ENCODE measurements around the gene MYO16.

Gene MYO16

DNA sequence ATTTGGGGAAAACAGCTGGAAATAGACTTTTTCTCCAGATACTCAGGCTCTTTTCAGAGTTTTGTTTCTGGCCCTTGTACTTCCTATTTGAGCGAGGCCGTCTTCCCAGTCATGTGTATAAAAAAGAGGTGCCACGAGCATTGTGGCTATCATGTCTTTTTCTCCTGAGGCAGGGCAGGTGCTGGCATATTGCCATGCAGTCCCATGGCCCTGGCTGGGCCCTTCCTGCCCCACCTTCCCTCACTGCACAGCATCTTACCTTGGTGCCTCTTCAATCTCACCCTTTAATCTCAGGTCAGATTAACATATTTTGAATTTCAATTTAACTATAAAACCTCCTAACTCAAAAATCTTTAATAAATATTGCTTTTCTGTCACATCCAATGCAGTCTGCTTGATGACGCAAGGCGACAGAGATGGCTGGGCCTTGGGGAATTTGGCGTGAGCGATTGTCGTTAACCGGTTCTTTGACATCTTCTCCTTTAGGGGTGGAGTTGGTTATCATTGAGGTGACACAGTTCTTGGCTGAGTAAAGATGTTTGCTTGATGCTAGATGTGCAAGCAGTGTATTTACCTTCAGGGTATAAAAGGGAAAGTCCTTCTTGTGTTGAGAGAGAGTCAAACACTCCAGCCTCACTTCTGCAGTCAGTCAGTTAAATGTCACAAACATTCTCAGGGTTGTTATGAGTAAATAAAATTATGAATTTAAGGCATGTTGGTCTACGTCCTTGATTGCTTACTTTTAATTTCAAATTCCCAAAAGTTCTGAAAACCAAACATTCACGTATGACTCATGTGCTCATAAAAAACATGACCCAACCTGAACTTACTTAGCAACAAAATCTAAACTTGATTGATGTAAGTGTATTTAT lies 289.9 kb downstream of the MYO16 start:
- 92% methylated on average over 11 of the region's 11 CpGs for WGBS
- Histone ChIP-seq H3K27me3 (ENCODE audit: insufficient read depth, low read length) (no peaks in the 10 kb centered on the region), H3K9ac (ENCODE audit: low read depth, low read length) (no peak overlapping the region), H3K4me1 (ENCODE audit: insufficient read depth, low read length) (peaks cover 7% of the 10 kb centered on the region), H3K27ac (ENCODE audit: low read depth, low read length) (no peak overlapping the region), H3K36me3 (ENCODE audit: insufficient read depth, low read length) (no peaks in the 10 kb centered on the region), H3K4me3 (ENCODE audit: low read length) (no peak overlapping the region), H3K9me3 (ENCODE audit: insufficient read depth, low read depth, low read length) (no peaks in the 10 kb centered on the region)

DNA sequence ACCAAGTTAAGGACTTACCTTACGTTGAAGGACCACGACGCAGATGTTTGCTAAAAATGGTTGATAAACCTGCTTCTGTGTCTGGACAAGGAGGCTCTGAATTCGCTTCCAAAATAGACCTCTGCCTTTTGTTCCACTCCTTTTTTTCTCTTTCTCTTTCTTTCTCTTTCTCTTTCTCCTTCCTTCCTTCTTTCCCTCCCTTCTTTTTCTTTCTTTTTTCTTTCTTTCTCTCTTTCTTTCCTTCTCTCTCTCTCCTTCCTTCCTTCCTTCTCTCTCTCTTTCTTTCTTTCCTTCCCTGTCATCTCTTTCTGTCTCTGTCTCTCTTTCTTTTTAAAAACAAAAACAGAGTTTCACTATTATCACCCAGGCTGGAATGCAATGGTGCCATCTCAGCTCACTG lies 290.7 kb downstream of the MYO16 start:
- no peak overlapping the region for H3K9ac ChIP-seq (ENCODE audit: low read depth, low read length)
- no peaks in the 10 kb centered on the region for H3K9me3 ChIP-seq (ENCODE audit: insufficient read depth, low read depth, low read length)
- 69% methylated on average over 4 of the region's 4 CpGs for WGBS
- peaks cover 7% of the 10 kb centered on the region for H3K4me1 ChIP-seq (ENCODE audit: insufficient read depth, low read length)
- H3K27ac ChIP-seq (ENCODE audit: low read depth, low read length) = no peak overlapping the region
- no peaks in the 10 kb centered on the region for H3K36me3 ChIP-seq (ENCODE audit: insufficient read depth, low read length)
- H3K27me3 ChIP-seq (ENCODE audit: insufficient read depth, low read length) = no peaks in the 10 kb centered on the region
- H3K4me3 ChIP-seq (ENCODE audit: low read length) = no peak overlapping the region

DNA sequence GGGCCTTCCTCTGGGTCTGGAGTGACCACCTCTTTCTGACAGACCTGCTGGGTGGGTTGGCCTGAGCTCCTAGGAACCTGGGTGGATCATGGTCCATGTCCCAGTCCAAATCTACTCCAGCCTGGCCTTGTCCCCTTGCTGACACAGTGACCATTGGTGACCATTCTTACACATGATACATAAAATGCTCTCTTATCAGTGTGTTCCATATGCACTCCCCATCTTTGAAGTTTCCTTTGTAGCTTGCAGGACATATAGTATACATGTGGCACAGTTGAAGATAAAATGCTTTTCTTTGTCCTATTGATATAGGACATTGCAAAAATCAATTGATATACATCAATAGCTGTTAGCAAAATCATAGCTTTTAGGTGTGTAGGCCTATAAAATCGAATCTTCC lies 291.8 kb downstream of the MYO16 start:
- Histone ChIP-seq H3K36me3 (ENCODE audit: insufficient read depth, low read length) (no peaks in the 10 kb centered on the region), H3K9me3 (ENCODE audit: insufficient read depth, low read depth, low read length) (no peaks in the 10 kb centered on the region), H3K4me1 (ENCODE audit: insufficient read depth, low read length) (no peaks in the 10 kb centered on the region), H3K4me3 (ENCODE audit: low read length) (no peak overlapping the region), H3K9ac (ENCODE audit: low read depth, low read length) (no peak overlapping the region), H3K27ac (ENCODE audit: low read depth, low read length) (no peak overlapping the region), H3K27me3 (ENCODE audit: insufficient read depth, low read length) (no peaks in the 10 kb centered on the region)
- WGBS = no CpG with 5 or more reads among the region's 1 CpG

DNA sequence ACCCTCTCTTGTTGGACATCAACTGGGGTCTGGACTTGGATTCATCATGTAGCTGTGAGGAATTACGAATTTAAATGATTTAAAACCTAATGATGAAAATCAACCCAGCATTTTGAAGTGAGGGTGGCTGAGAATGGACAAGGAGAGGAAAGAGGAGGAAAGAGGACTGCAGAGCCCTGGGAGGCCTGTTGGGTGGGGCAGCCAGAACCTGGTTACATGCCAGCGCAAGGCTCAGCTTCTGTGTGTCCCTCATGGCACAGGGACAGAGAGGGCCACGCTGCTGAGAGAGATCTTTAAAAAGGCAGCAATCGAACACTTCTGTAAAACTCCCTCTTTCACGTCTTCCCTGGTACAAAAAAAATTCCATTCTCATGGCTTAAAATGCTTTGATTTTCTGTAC lies 292.7 kb downstream of the MYO16 start:
- 94% methylated on average over 5 of the region's 5 CpGs for WGBS
- no peak overlapping the region for H3K4me3 ChIP-seq (ENCODE audit: low read length)
- H3K9ac ChIP-seq (ENCODE audit: low read depth, low read length) = no peak overlapping the region
- H3K9me3 ChIP-seq (ENCODE audit: insufficient read depth, low read depth, low read length) = no peaks in the 10 kb centered on the region
- no peaks in the 10 kb centered on the region for H3K36me3 ChIP-seq (ENCODE audit: insufficient read depth, low read length)
- H3K27ac ChIP-seq (ENCODE audit: low read depth, low read length) = no peak overlapping the region
- H3K27me3 ChIP-seq (ENCODE audit: insufficient read depth, low read length) = no peaks in the 10 kb centered on the region
- no peaks in the 10 kb centered on the region for H3K4me1 ChIP-seq (ENCODE audit: insufficient read depth, low read length)

DNA sequence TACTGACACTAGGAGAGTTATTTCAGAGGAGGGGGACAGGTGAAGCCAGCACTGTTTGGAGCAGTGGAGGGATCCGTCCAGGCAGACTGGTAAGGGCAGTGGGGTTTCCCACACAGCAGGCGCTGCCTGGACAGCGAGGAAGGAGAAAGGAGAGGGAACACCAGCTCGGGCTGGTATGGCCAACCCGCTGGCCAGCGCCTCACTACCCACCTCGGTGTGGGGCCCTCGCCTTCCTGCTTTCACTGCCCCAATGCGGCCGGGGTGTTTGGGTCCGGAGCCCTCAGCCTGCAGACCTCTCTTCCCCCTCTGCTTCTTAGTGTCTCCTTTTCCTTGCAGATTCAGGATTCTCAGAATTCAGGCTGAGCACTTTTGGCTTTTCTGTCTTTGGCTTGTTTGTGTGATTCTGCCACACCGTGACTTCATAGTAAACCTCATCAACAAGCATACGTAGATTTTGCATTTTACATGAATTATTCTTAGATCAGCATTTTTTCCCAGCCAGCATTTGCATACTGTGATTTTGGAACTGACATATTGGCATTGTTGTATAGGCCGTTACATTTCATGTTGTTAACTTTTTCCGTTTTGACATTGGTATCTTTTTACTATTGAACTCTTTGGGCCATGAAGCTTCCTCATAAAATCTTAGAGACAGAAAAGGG lies 294.1 kb downstream of the MYO16 start:
- Histone ChIP-seq H3K36me3 (ENCODE audit: insufficient read depth, low read length) (no peaks in the 10 kb centered on the region), H3K27ac (ENCODE audit: low read depth, low read length) (no peak overlapping the region), H3K27me3 (ENCODE audit: insufficient read depth, low read length) (no peaks in the 10 kb centered on the region), H3K4me3 (ENCODE audit: low read length) (no peak overlapping the region), H3K9me3 (ENCODE audit: insufficient read depth, low read depth, low read length) (no peaks in the 10 kb centered on the region), H3K9ac (ENCODE audit: low read depth, low read length) (no peak overlapping the region), H3K4me1 (ENCODE audit: insufficient read depth, low read length) (no peaks in the 10 kb centered on the region)
- 94% methylated on average over 15 of the region's 15 CpGs for WGBS

DNA sequence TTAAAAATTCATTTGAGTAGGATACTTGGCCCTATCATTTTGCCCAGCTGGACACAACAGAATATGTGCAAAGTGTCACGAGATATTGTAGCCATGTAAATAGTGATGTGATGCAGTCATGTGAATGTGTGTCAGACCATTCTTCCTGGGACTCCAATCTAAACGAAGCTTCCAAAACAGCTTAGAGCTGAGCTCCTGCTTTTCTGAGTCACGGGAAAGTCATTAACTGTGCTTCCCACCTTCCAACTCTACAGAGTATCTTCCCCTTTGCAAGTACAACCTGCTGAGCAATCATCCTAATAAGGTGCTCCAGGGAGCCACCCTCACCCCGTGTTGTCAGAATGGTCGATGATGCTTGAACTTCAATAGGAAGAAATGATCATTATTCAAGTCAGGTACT lies 294.7 kb downstream of the MYO16 start:
- Histone ChIP-seq H3K27me3 (ENCODE audit: insufficient read depth, low read length) (no peaks in the 10 kb centered on the region), H3K27ac (ENCODE audit: low read depth, low read length) (no peak overlapping the region), H3K9me3 (ENCODE audit: insufficient read depth, low read depth, low read length) (no peaks in the 10 kb centered on the region), H3K9ac (ENCODE audit: low read depth, low read length) (no peak overlapping the region), H3K4me1 (ENCODE audit: insufficient read depth, low read length) (no peaks in the 10 kb centered on the region), H3K36me3 (ENCODE audit: insufficient read depth, low read length) (no peaks in the 10 kb centered on the region), H3K4me3 (ENCODE audit: low read length) (no peak overlapping the region)
- 83% methylated on average over 5 of the region's 5 CpGs for WGBS

DNA sequence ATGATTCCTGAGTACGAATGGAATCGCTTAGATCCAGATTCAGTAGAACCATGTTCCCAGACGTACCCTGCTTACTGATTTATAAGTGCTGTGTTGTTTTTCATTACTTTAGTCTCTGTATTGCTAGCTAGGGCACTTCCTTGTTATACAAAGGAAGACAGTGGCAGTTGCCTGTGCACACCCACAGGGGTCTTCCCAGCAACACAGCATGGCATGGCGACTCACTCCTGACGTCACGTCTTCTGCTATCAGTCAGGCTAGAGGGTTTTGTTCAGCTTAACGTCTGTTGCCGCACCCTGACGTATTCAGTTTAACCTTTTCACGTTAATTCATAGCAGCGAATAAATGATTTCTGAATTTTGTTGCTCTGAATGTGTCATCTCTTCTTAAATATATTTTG lies 295.1 kb downstream of the MYO16 start:
- Histone ChIP-seq H3K27ac (ENCODE audit: low read depth, low read length) (no peak overlapping the region), H3K27me3 (ENCODE audit: insufficient read depth, low read length) (no peaks in the 10 kb centered on the region), H3K4me1 (ENCODE audit: insufficient read depth, low read length) (no peaks in the 10 kb centered on the region), H3K4me3 (ENCODE audit: low read length) (no peak overlapping the region), H3K9ac (ENCODE audit: low read depth, low read length) (no peak overlapping the region), H3K9me3 (ENCODE audit: insufficient read depth, low read depth, low read length) (no peaks in the 10 kb centered on the region), H3K36me3 (ENCODE audit: insufficient read depth, low read length) (no peaks in the 10 kb centered on the region)
- 87% methylated on average over 11 of the region's 11 CpGs for WGBS

DNA sequence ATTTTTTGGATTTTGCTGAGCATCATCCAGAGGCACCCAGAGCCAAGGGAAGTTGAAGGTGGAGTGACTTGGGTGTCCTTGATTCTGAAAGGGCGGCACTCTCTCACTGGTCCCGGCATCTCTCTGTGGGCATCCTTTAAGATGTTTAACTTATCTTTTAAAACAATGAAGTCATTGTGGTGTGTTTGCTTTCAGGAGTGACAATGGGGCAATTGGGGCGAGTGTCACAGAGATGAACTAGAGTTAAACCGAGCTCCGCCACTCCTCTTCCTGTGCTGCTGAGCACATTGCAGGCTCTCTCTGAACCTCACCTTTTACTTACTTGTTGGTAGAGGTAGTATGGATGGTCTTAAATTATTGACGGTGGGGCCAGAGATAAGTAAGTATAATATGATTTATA lies 295.7 kb downstream of the MYO16 start:
- no peaks in the 10 kb centered on the region for H3K9me3 ChIP-seq (ENCODE audit: insufficient read depth, low read depth, low read length)
- 84% methylated on average over 5 of the region's 6 CpGs for WGBS
- H3K4me3 ChIP-seq (ENCODE audit: low read length) = no peak overlapping the region

DNA sequence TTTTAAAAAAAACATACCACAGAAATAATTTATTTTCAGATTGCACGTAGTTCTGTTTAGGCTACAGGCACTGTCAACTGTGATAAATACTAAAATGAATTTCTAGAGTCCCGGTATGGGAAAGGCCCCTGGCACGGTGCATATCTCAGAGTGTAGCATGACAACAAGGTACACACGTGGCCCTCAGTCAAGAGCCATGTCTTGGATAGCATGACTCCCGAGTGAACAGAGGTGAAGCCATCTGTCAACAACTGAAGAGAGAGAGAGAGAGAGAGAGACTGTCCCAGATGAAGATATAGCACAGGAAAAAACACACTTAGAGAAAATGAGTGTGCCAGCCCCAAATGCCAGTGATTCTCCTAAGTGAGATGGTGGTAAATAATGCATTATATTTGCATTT lies 297.5 kb downstream of the MYO16 start:
- Histone ChIP-seq H3K36me3 (ENCODE audit: insufficient read depth, low read length) (no peaks in the 10 kb centered on the region), H3K9ac (ENCODE audit: low read depth, low read length) (no peak overlapping the region), H3K27me3 (ENCODE audit: insufficient read depth, low read length) (no peaks in the 10 kb centered on the region), H3K9me3 (ENCODE audit: insufficient read depth, low read depth, low read length) (no peaks in the 10 kb centered on the region), H3K27ac (ENCODE audit: low read depth, low read length) (no peak overlapping the region), H3K4me3 (ENCODE audit: low read length) (no peak overlapping the region), H3K4me1 (ENCODE audit: insufficient read depth, low read length) (no peaks in the 10 kb centered on the region)
- WGBS = 94% methylated on average over 5 of the region's 5 CpGs

More for the DNA sequence above, 295.7 kb downstream of the MYO16 start:
- no peaks in the 10 kb centered on the region for H3K4me1 ChIP-seq (ENCODE audit: insufficient read depth, low read length)
- H3K27ac ChIP-seq (ENCODE audit: low read depth, low read length) = no peak overlapping the region
- H3K27me3 ChIP-seq (ENCODE audit: insufficient read depth, low read length) = no peaks in the 10 kb centered on the region
- H3K9ac ChIP-seq (ENCODE audit: low read depth, low read length) = no peak overlapping the region
- no peaks in the 10 kb centered on the region for H3K36me3 ChIP-seq (ENCODE audit: insufficient read depth, low read length)

DNA sequence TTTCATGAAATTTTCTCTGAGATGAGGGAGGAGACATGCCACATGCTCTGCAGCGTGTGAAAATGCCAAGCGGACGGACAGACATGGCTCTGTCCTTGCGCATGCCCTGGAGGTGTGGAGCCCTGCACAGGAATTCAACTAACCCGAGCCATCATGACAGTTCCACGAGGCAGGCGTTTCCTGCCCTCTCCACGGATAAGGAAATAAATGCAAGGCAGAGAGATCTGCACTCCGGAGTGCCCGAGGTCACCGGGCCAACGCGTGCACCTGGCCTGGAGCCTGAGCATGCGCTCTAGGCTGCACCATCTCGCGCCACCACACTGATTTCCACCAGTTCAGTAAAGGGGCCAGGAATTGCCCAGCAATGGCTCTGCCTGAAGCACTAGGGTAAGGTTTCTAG lies 298.2 kb downstream of the MYO16 start:
- Histone ChIP-seq H3K27ac (ENCODE audit: low read depth, low read length) (no peak overlapping the region), H3K36me3 (ENCODE audit: insufficient read depth, low read length) (no peaks in the 10 kb centered on the region), H3K4me3 (ENCODE audit: low read length) (no peak overlapping the region), H3K4me1 (ENCODE audit: insufficient read depth, low read length) (no peaks in the 10 kb centered on the region), H3K9ac (ENCODE audit: low read depth, low read length) (no peak overlapping the region), H3K9me3 (ENCODE audit: insufficient read depth, low read depth, low read length) (no peaks in the 10 kb centered on the region), H3K27me3 (ENCODE audit: insufficient read depth, low read length) (no peaks in the 10 kb centered on the region)
- 93% methylated on average over 16 of the region's 16 CpGs for WGBS

DNA sequence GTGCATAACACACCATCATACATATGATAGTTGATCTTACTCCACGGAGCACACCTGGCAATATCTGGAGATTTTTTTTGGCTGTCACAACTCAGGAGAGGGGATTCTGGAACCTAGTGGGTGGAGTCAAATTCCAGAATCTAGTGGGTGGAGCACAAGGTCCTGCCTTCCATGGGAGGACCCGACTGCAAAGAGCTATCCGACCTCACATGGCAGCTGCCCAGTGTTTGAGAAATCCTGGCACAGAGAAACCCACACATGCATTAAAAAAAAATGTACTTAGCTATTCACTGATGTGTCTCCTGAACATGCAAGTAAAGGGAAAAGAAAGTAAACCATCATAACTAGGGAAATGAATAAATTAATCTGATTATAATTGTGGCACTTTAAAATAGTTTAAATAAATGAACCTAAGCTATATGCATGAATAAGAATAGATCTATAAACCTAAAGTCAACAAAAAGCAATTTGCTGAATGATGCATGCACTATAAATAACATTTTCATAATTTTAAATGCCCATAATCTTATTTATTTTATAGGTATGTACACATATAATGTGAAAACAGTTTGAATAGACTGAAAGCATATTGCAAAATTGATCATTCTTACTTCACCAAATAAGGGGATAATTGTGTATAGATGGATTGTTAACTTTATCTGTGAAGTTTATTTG lies 300.3 kb downstream of the MYO16 start:
- Histone ChIP-seq H3K9me3 (ENCODE audit: insufficient read depth, low read depth, low read length) (no peaks in the 10 kb centered on the region), H3K4me3 (ENCODE audit: low read length) (no peak overlapping the region), H3K27me3 (ENCODE audit: insufficient read depth, low read length) (no peaks in the 10 kb centered on the region), H3K36me3 (ENCODE audit: insufficient read depth, low read length) (no peaks in the 10 kb centered on the region), H3K9ac (ENCODE audit: low read depth, low read length) (no peak overlapping the region), H3K27ac (ENCODE audit: low read depth, low read length) (no peak overlapping the region), H3K4me1 (ENCODE audit: insufficient read depth, low read length) (no peaks in the 10 kb centered on the region)
- WGBS = 79% methylated on average over 3 of the region's 3 CpGs

Measured in HUES64 (cell line).